ENCODE data around the gene TMEM255A. TPM values are rescaled to one million over a fixed set of nuclear protein-coding genes. Genes with fewer than 3 reads are reported as not detected.

The TMEM255A gene
- total and polyA plus RNA-seq, 2 of the 13 experiments (the other 11 are each of a cell fraction or from before 2014, with no cell fraction given): 0.13 to 0.40 TPM

DNA sequence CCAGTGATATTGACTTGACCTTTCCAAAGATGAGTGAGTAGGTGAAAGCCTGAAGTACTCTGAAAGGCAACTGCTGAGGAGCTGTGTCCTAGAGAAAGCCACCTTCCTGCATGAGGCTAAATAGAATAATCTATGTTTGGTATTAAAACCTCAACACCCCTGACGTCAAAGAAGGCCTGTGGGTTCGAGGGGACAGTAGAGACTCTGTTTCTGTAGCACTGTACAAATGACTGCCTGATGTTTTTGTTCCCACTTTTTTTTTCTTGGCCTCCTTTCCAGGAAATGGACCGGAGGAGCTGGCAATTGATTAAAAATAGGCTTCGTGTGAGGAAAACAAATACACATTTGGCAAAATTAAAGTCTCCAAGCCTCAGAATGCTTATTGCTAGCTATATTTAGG is 29.5 kb downstream of the TMEM255A start:
- no peak overlapping the region for H3K9ac ChIP-seq (ENCODE audit: insufficient read depth, low read depth, low read length)
- in situ Hi-C loops (cut with HindIII; ENCODE audit: extremely low pct_ligation_motif_present, low pct_unique_long_range_greater_than_20kb): no loop called here
- no peak overlapping the region for H2AFZ ChIP-seq (ENCODE audit: low read length)
- intact Hi-C loops (cut with micrococcal nuclease; ENCODE audit: unreplicated experiment): no loop called here
- CTCF ChIA-PET (ENCODE audit: low intra/inter-chr PET ratio, low total read pairs): no interaction called here
- peak overlapping the region; percentile 78 for H3K27ac ChIP-seq (ENCODE audit: extremely low read length, insufficient read depth, low read length)
- BruUV-seq (replicated peaks): no TSS peak
- POLR2A ChIA-PET: no interaction called here
- WGBS (ENCODE audit: low lambda C conversion rate): 85% methylated on average over 4 of the region's 4 CpGs
- TF ChIP-seq ZBTB14 (CRISPR knock-in tag; IDR thresholded peaks at IDR 0.05) (no peak), HOXD1 (CRISPR knock-in tag; IDR thresholded peaks at IDR 0.05) (no peak), NONO (IDR thresholded peaks at IDR 0.05) (no peak), NONO (CRISPR knock-in tag; conservative IDR thresholded peaks at IDR 0.05) (no peak), HBP1 (CRISPR knock-in tag; IDR thresholded peaks at IDR 0.05; ENCODE audit: low read depth) (no peak)
- DNase-seq (ENCODE audit: low spot score) (no peak), FAIRE-seq (no peak), ATAC-seq (no peak)
- H3K9me3 ChIP-seq (ENCODE audit: low read length): no peaks in the 10 kb centered on the region
- no peaks in the 10 kb centered on the region for H4K20me1 ChIP-seq (ENCODE audit: insufficient read depth, low read length)
- H3K27me3 ChIP-seq (ENCODE audit: control insufficient read depth in 1 of 2, insufficient read depth in 2 of 2, low read length in 2 of 2): 0 out of 5 replicates have a peak, but pooled peaks cover 0 to 1% of the 10 kb centered on the region in 2 experiments
- no peak overlapping the region for H3K4me2 ChIP-seq (ENCODE audit: low read depth, low read length)
- no peaks in the 10 kb centered on the region for H3K36me3 ChIP-seq (replicated peaks in 1 of 2; ENCODE audit: control insufficient read depth in 1 of 2, insufficient read depth in 2 of 2, low read length in 2 of 2)
- peaks cover 41% of the 10 kb centered on the region for H3K4me1 ChIP-seq (ENCODE audit: insufficient read depth, low read length)
- H3K79me2 ChIP-seq (ENCODE audit: insufficient read depth, low read length): no peaks in the 10 kb centered on the region
- H3K4me3 ChIP-seq (replicated peaks in 1 of 3; ENCODE audit: insufficient read depth in 1 of 3, low read depth in 2 of 3, low read length in 3 of 3): no peak overlapping the region

DNA sequence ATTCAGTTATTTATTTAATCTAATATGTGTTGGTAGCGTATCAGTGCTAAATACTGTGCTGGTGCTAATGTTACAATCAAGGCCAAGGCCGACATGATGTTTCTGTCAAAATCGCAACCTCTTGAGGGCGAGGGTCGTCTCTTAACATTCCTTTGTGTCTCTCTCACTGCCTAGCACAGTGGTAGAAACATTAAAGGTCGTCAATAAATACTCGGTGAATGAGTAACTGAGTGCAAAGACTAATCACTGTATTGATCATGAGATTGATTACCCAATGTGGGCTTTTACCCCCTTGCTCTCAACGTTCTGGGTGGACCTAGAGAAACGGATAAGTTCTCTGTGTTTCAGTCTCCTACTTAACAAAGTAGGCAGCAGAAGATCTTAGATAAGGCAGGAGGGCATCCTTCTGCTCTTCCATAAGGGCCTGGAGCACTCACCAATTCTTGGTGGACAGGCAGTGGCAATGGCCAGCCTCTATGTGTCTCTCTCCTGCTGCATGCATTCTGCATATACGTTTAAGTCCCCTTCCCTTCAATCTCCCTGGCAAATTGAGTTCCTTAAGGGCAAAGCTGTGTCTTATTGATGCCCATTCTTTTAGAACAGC is 30.1 kb downstream of the TMEM255A start:
- peaks cover 34% of the 10 kb centered on the region for H3K4me1 ChIP-seq (ENCODE audit: insufficient read depth, low read length)
- H4K20me1 ChIP-seq (ENCODE audit: insufficient read depth, low read length): no peaks in the 10 kb centered on the region
- peak overlapping the region; percentile 36 for H3K4me2 ChIP-seq (ENCODE audit: low read depth, low read length)
- no peak overlapping the region; a peak in 1 of 6 replicates for H3K4me3 ChIP-seq (replicated peaks in 1 of 3; ENCODE audit: insufficient read depth in 1 of 3, low read depth in 2 of 3, low read length in 3 of 3)
- CTCF ChIA-PET (ENCODE audit: low intra/inter-chr PET ratio, low total read pairs): no interaction called here
- no peak overlapping the region for H3K9ac ChIP-seq (ENCODE audit: insufficient read depth, low read depth, low read length)
- H2AFZ ChIP-seq (ENCODE audit: low read length): no peak overlapping the region
- no peaks in the 10 kb centered on the region for H3K9me3 ChIP-seq (ENCODE audit: low read length)
- peak overlapping the region; percentile 78 for H3K27ac ChIP-seq (ENCODE audit: extremely low read length, insufficient read depth, low read length)
- in situ Hi-C loops (cut with HindIII; ENCODE audit: extremely low pct_ligation_motif_present, low pct_unique_long_range_greater_than_20kb) (no loop called here), intact Hi-C loops (cut with micrococcal nuclease; ENCODE audit: unreplicated experiment) (no loop called here)
- BruUV-seq (replicated peaks): no TSS peak
- peak; percentile 88 for FAIRE-seq
- H3K36me3 ChIP-seq (replicated peaks in 1 of 2; ENCODE audit: control insufficient read depth in 1 of 2, insufficient read depth in 2 of 2, low read length in 2 of 2): no peaks in the 10 kb centered on the region
- H3K79me2 ChIP-seq (ENCODE audit: insufficient read depth, low read length): no peaks in the 10 kb centered on the region
- ATAC-seq: peak; percentile 93
- POLR2A ChIA-PET: no interaction called here
- H3K27me3 ChIP-seq (ENCODE audit: control insufficient read depth in 1 of 2, insufficient read depth in 2 of 2, low read length in 2 of 2): 0 out of 5 replicates have a peak, but pooled peaks cover 0 to 1% of the 10 kb centered on the region in 2 experiments
- peak; percentile 20 for DNase-seq (ENCODE audit: low spot score)
- WGBS (ENCODE audit: low lambda C conversion rate): 12% methylated on average over 8 of the region's 10 CpGs
- TF ChIP-seq ZNF343 (CRISPR knock-in tag; IDR thresholded peaks at IDR 0.05) (no peak), ZNF614 (CRISPR knock-in tag; IDR thresholded peaks at IDR 0.05; ENCODE audit: borderline replicate concordance) (no peak), ZNF260 (CRISPR knock-in tag; IDR thresholded peaks at IDR 0.05; ENCODE audit: borderline replicate concordance, low read depth) (no peak), ZNF746 (CRISPR knock-in tag; IDR thresholded peaks at IDR 0.05) (no peak), ZFP41 (CRISPR knock-in tag; IDR thresholded peaks at IDR 0.05; ENCODE audit: borderline replicate concordance) (no peak), MAFG (CRISPR knock-in tag; IDR thresholded peaks at IDR 0.05) (no peak), BRF2 (CRISPR knock-in tag; IDR thresholded peaks at IDR 0.05) (no peak), NFE2 (CRISPR knock-in tag; IDR thresholded peaks at IDR 0.05) (no peak), TAF15 (IDR thresholded peaks at IDR 0.05; ENCODE audit: low read depth, low read length, poor library complexity, severe bottlenecking) (no peak), SKI (IDR thresholded peaks at IDR 0.05; ENCODE audit: partially characterized antibody) (peak; percentile 35), CEBPB (IDR thresholded peaks at IDR 0.05; ENCODE audit: borderline replicate concordance, low read depth, low read length) (peak; percentile 45; the same call in 1 of the 2 replicates)
